HCT116 (cell line): ENCODE results near the gene IP6K3. TPM values are rescaled to one million over a fixed set of nuclear protein-coding genes. Genes with fewer than 3 reads are reported as not detected.

Experiments used
- ATAC-seq: fragments of 200-7000 bp; cut with Tn5 transposase; 2 replicates; pipeline ENCODE4 v1.9.1; 2020; ENCODE audit warnings: mild to moderate bottlenecking, moderate library complexity
- BruUV-seq: library from RNA; stranded (reverse); fragments of 400-500 nt; replicated peaks from 2 replicates; lab custom pipeline; 2021; lab: Mats Ljungman, UMichigan
- CTCF ChIA-PET: fragments of 300-600 bp; sonication (Branson Sonifier 250); formaldehyde crosslinking; loops from one replicate; lab custom pipeline; 2021; ENCODE audit warnings: antibody characterized with exemption; lab: Charles Lee
- POLR2A ChIA-PET: fragments of 300-600, 350-600 bp; sonication (Branson Sonifier 250); formaldehyde crosslinking; loops from one replicate; lab custom pipeline; 2021; ENCODE audit warnings: antibody characterized with exemption; lab: Charles Lee
- RAD21 ChIA-PET, 2 experiments: fragments of 300-600 bp; sonication (Branson Sonifier 250); formaldehyde crosslinking; loops; one replicate each; lab custom pipeline; 2023; ENCODE audit warnings: low total read pairs in 2 of 2; ENCODE audit not compliant: uncharacterized antibody in 2 of 2, unreplicated experiment in 2 of 2, low non-redundant PET in 1 of 2; lab: Charles Lee
- DNase-seq: peaks from one replicate; pipeline ENCODE4 v3.0.0-alpha.2; 2010; ENCODE audit warnings: low read depth, low spot score
- H2AFZ ChIP-seq: fragments of 200-600 bp; shearing (Covaris generic), sonication (generic); 2 replicates; pipeline ENCODE4 v1.6.1; 2017; ENCODE audit warnings: low read depth, mixed run types, mixed read lengths, antibody characterized with exemption, low read length; ENCODE audit not compliant: poor library complexity, severe bottlenecking
- H3K27ac ChIP-seq: 2 replicates; pipeline ENCODE4 v1.5.1; 2012; ENCODE audit warnings: low read depth, low read length
- H3K27me3 ChIP-seq: fragments of 200-600 bp; sonication (generic); 2 replicates; pipeline ENCODE4 v1.6.1; 2016; ENCODE audit warnings: mixed run types, low read length, mixed read lengths; ENCODE audit not compliant: insufficient read depth
- H3K36me3 ChIP-seq, 2 experiments: fragments of 200-500 bp in 1 of 2; fragments of 200-600 bp in 1 of 2; sonication (Bioruptor generic) in 1 of 2; sonication (generic) in 1 of 2; 2 replicates each; pipeline versions ENCODE4 v1.5.1 to v1.6.1; 2014 to 2016; ENCODE audit warnings: low read length in 2 of 2, inconsistent platforms in 1 of 2, mixed read lengths in 1 of 2, mixed run types in 1 of 2; ENCODE audit not compliant: insufficient read depth in 2 of 2, control insufficient read depth in 1 of 2
- H3K4me1 ChIP-seq, 2 experiments: fragments of 200-600 bp in 1 of 2; sonication (generic) in 1 of 2; 2 replicates each; pipeline versions ENCODE4 v1.5.1 to v1.6.1; 2012 to 2017; ENCODE audit warnings: low read length in 2 of 2, inconsistent platforms in 1 of 2, mild to moderate bottlenecking in 1 of 2, mixed read lengths in 1 of 2, mixed run types in 1 of 2, moderate library complexity in 1 of 2; ENCODE audit not compliant: insufficient read depth in 2 of 2, control insufficient read depth in 1 of 2
- H3K4me2 ChIP-seq: fragments of 200-600 bp; sonication (generic); 2 replicates; pipeline ENCODE4 v1.6.1; 2017; ENCODE audit warnings: mixed run types, low read length, mixed read lengths
- H3K4me3 ChIP-seq, 2 experiments: fragments of 200-600 bp in 1 of 2; sonication (generic) in 1 of 2; replicated peaks in 1 of 2; 2 replicates each; pipeline ENCODE4 v1.5.1; 2011 to 2016; ENCODE audit warnings: low read length in 2 of 2, control low read depth in 1 of 2, low read depth in 1 of 2, mild to moderate bottlenecking in 1 of 2, mixed read lengths in 1 of 2, mixed run types in 1 of 2
- H3K79me2 ChIP-seq: fragments of 200-600 bp; sonication (generic); 2 replicates; pipeline ENCODE4 v1.6.1; 2017; ENCODE audit warnings: mild to moderate bottlenecking, mixed run types, low read length, moderate library complexity, mixed read lengths; ENCODE audit not compliant: insufficient read depth
- H3K9ac ChIP-seq: fragments of 200-600 bp; sonication (generic); 2 replicates; pipeline ENCODE4 v1.6.1; 2016; ENCODE audit warnings: low read length, mixed read lengths
- H3K9me2 ChIP-seq: fragments of 200-600 bp; sonication (generic), shearing (Covaris generic); 2 replicates; pipeline ENCODE4 v1.6.1; 2017; ENCODE audit warnings: mixed run types, mild to moderate bottlenecking, moderate library complexity; ENCODE audit not compliant: insufficient read depth
- H3K9me3 ChIP-seq, 2 experiments: fragments of 200-500 bp in 1 of 2; fragments of 200-600 bp in 1 of 2; sonication (Bioruptor generic) in 1 of 2; sonication (generic) in 1 of 2; 2 replicates each; pipeline ENCODE4 v1.6.1; 2014 to 2017; ENCODE audit warnings: low read length in 2 of 2, mixed read lengths in 2 of 2, inconsistent platforms in 1 of 2, low read depth in 1 of 2, mild to moderate bottlenecking in 1 of 2, mixed run types in 1 of 2, moderate library complexity in 1 of 2; ENCODE audit not compliant: control insufficient read depth in 1 of 2, insufficient read depth in 1 of 2
- H4K20me1 ChIP-seq: fragments of 200-600 bp; sonication (generic), shearing (Covaris generic); 2 replicates; pipeline ENCODE4 v1.6.1; 2017; ENCODE audit warnings: mixed run types, mild to moderate bottlenecking, moderate library complexity; ENCODE audit not compliant: insufficient read depth
- ATF3 ChIP-seq: IDR thresholded peaks from 2 replicates; pipeline ENCODE4 v1.6.1; 2012
- CTCF ChIP-seq, 3 experiments: fragments of 200-600 bp in 1 of 3; sonication (generic) in 1 of 3; IDR thresholded peaks in 2 of 3; conservative IDR thresholded peaks in 1 of 3; 2 replicates each; pipeline ENCODE4 v1.5.1; 2012 to 2017; ENCODE audit warnings: low read depth in 2 of 3, low read length in 2 of 3, antibody characterized with exemption in 1 of 3, borderline replicate concordance in 1 of 3, control low read depth in 1 of 3, mild to moderate bottlenecking in 1 of 3, mixed read lengths in 1 of 3, mixed run types in 1 of 3, moderate library complexity in 1 of 3; ENCODE audit not compliant: insufficient read depth in 1 of 3
- ELF1 ChIP-seq: IDR thresholded peaks from 2 replicates; pipeline ENCODE4 v1.6.1; 2012; ENCODE audit warnings: low read depth, borderline replicate concordance
- EZH2 ChIP-seq: fragments of 200-600 bp; sonication (generic); IDR thresholded peaks from 2 replicates; pipeline ENCODE4 v1.6.1; 2017; ENCODE audit warnings: antibody characterized with exemption, mixed run types
- EZH2phosphoT487 ChIP-seq: fragments of 200-600 bp; IDR thresholded peaks from 2 replicates; pipeline ENCODE4 v1.6.1; 2018; ENCODE audit warnings: antibody characterized with exemption, borderline replicate concordance
- JUND ChIP-seq: IDR thresholded peaks from 2 replicates; pipeline ENCODE4 v1.6.1; 2012
- POLR2AphosphoS5 ChIP-seq: IDR thresholded peaks from 2 replicates; pipeline ENCODE4 v1.6.1; 2011; ENCODE audit warnings: mild to moderate bottlenecking, low read depth, low read length, moderate library complexity
- SP1 ChIP-seq: IDR thresholded peaks from 2 replicates; pipeline ENCODE4 v1.6.1; 2012; ENCODE audit warnings: low read depth
- SRF ChIP-seq: IDR thresholded peaks from 2 replicates; pipeline ENCODE4 v1.6.1; 2012; ENCODE audit warnings: low read depth
- YY1 ChIP-seq: IDR thresholded peaks from 2 replicates; pipeline ENCODE4 v1.6.1; 2011; ENCODE audit warnings: low read length, low read depth, moderate library complexity, mild to moderate bottlenecking; ENCODE audit not compliant: insufficient replicate concordance; ENCODE audit errors: extremely low read depth
- ZFX ChIP-seq: fragments of 450-650 bp; IDR thresholded peaks from 2 replicates; pipeline ENCODE4 v1.6.1; 2017
- intact Hi-C: fragments of 100-400 bp; cut with micrococcal nuclease; formaldehyde crosslinking; loops from 2 replicates; pipeline ENCODE4 v1.10.0; 2022
- total RNA-seq: library from RNA; stranded (reverse); gene quantifications from one replicate; pipeline ENCODE4 v1.2.1, GENCODE V29; 2021; ENCODE audit not compliant: unreplicated experiment

Gene IP6K3
- total RNA-seq, 1 experiment from 2014 or later, result not detected

GRCh38 chr6:33689148-33689494 lies 57.6 kb downstream of the IP6K3 start:
- no peaks in the 10 kb centered on the region for H3K4me1 ChIP-seq
- no peak overlapping the region for H3K4me3 ChIP-seq
- POLR2A ChIA-PET, result no interaction called here
- TF ChIP-seq EZH2phosphoT487, result no peak
- no peak for TF ChIP-seq SRF
- no peak for TF ChIP-seq ZFX
- no peak for TF ChIP-seq EZH2
- no peak for TF ChIP-seq ELF1
- no peak for TF ChIP-seq POLR2AphosphoS5
- no peak for TF ChIP-seq ATF3
- TF ChIP-seq YY1, result no peak
- TF ChIP-seq JUND, result no peak
- no peak for TF ChIP-seq SP1
- no peak for TF ChIP-seq CTCF (IDR thresholded peaks at IDR 0.05 in 2 of 3, conservative IDR thresholded peaks at IDR 0.05 in 1 of 3; ENCODE audit: borderline replicate concordance in 1 of 3, insufficient read depth in 1 of 3, low read depth in 2 of 3, low read length in 2 of 3)
- intact Hi-C loops, result no loop called here
- RAD21 ChIA-PET, result no interaction called here
- H3K9me2 ChIP-seq, result no peaks in the 10 kb centered on the region
- ATAC-seq (no peak), DNase-seq (no peak)
- no peaks in the 10 kb centered on the region for H3K9me3 ChIP-seq
- H3K36me3 ChIP-seq, result peaks cover 20 to 72% of the 10 kb centered on the region in 2 experiments
- no peaks in the 10 kb centered on the region for H3K79me2 ChIP-seq
- no peak overlapping the region for H3K27ac ChIP-seq
- BruUV-seq, result no TSS peak
- no peaks in the 10 kb centered on the region for H4K20me1 ChIP-seq
- no peaks in the 10 kb centered on the region for H3K27me3 ChIP-seq
- H3K9ac ChIP-seq, result no peak overlapping the region
- CTCF ChIA-PET, result interaction anchor here (1.6 kb wide), 1 partner anchor 11 kb away, joined by 6 read pairs; no protein-coding TSS in a partner anchor
- no peak overlapping the region for H3K4me2 ChIP-seq
- no peak overlapping the region for H2AFZ ChIP-seq
